Esophagus muscularis mucosa (tissue), 3 donors: Measurements from ENCODE around the gene KRTAP5-8.

Experiments used
- CTCF ChIP-seq, 3 experiments: fragments of 200-600 bp in 2 of 3; fragments of 450-650 bp in 1 of 3; sonication (generic) in 2 of 3; IDR thresholded peaks; one replicate each; pipeline ENCODE4 v1.5.1; 2017 to 2019; ENCODE audit warnings: antibody characterized with exemption in 3 of 3, mild to moderate bottlenecking in 2 of 3, moderate library complexity in 1 of 3
- POLR2A ChIP-seq: fragments of 450-650 bp; IDR thresholded peaks from one replicate; pipeline ENCODE4 v1.6.1; 2017; ENCODE audit warnings: antibody characterized with exemption, moderate library complexity, mild to moderate bottlenecking, low read depth

GRCh38 chr11:71530602-71531001 lies 7.2 kb upstream of the KRTAP5-8 start:
- TF ChIP-seq CTCF (IDR thresholded peaks at IDR 0.05) (no peak), POLR2A (no peak)
